Common myeloid progenitor, CD34-positive (primary cell): ENCODE results near the gene PDHA2.
A peak's percentile ranks its signal among the peaks of the same experiment; 100 is the strongest.
"Not testable (repeated sequence)": the region's sequence is repeated elsewhere in the genome, so short reads cannot be mapped to it uniquely, and the experiment has no call there.

Experiments
- CTCF ChIA-PET: fragments of 350-600 bp; sonication (Branson Sonifier 250); formaldehyde crosslinking; loops from one replicate; lab custom pipeline; 2021; ENCODE audit warnings: antibody characterized with exemption; lab: Charles Lee
- POLR2A ChIA-PET: fragments of 350-600 bp; sonication (Branson Sonifier 250); formaldehyde crosslinking; loops from one replicate; lab custom pipeline; 2021; ENCODE audit warnings: antibody characterized with exemption; lab: Charles Lee
- DNase-seq, 3 donors: peaks; one replicate each; pipeline versions ENCODE4 v3.0.0 to v3.0.0-alpha.2; 2013
- H3K27ac ChIP-seq, 2 experiments: 1 replicate in 1 of 2; 2 replicates in 1 of 2; pipeline ENCODE4 v1.7.0; 2013; ENCODE audit warnings: inconsistent platforms in 2 of 2, low read length in 2 of 2, mild to moderate bottlenecking in 2 of 2, low read depth in 1 of 2, moderate library complexity in 1 of 2; ENCODE audit not compliant: severe bottlenecking in 2 of 2, insufficient read depth in 1 of 2, poor library complexity in 1 of 2
- H3K27me3 ChIP-seq, 5 experiments: replicated peaks in 2 of 5; 1 replicate in 3 of 5; 2 replicates in 2 of 5; pipeline versions ENCODE4 v1.6.1 to v1.7.0; 2013; ENCODE audit warnings: low read length in 4 of 5, mild to moderate bottlenecking in 2 of 5, moderate library complexity in 2 of 5, inconsistent platforms in 1 of 5; ENCODE audit not compliant: insufficient read depth in 5 of 5, control insufficient read depth in 4 of 5
- H3K36me3 ChIP-seq, 4 experiments: 1 replicate in 2 of 4; 2 replicates in 2 of 4; pipeline versions ENCODE4 v1.6.1 to v1.7.0; 2013; ENCODE audit warnings: low read length in 3 of 4, control low read depth in 1 of 4, mild to moderate bottlenecking in 1 of 4; ENCODE audit not compliant: control insufficient read depth in 4 of 4, insufficient read depth in 4 of 4
- H3K4me1 ChIP-seq, 4 experiments: 1 replicate in 3 of 4; 2 replicates in 1 of 4; pipeline versions ENCODE4 v1.6.1 to v1.7.1; 2013; ENCODE audit warnings: low read length in 3 of 4, mild to moderate bottlenecking in 3 of 4, control low read depth in 1 of 4, inconsistent platforms in 1 of 4, moderate library complexity in 1 of 4; ENCODE audit not compliant: control insufficient read depth in 4 of 4, insufficient read depth in 4 of 4; ENCODE audit errors: control extremely low read depth in 1 of 4
- H3K4me3 ChIP-seq, 7 experiments: 1 replicate in 4 of 7; 2 replicates in 3 of 7; pipeline versions ENCODE4 v1.5.1 to v1.7.0; 2013; ENCODE audit warnings: mild to moderate bottlenecking in 7 of 7, low read length in 6 of 7, moderate library complexity in 6 of 7, inconsistent platforms in 2 of 7, low read depth in 2 of 7, control low read depth in 1 of 7; ENCODE audit not compliant: insufficient read depth in 4 of 7, control insufficient read depth in 1 of 7; ENCODE audit errors: extremely low read depth in 1 of 7
- H3K9me3 ChIP-seq, 5 experiments: 1 replicate in 4 of 5; 2 replicates in 1 of 5; pipeline versions ENCODE4 v1.6.1 to v1.7.1; 2013; ENCODE audit warnings: low read length in 4 of 5, mild to moderate bottlenecking in 2 of 5, inconsistent platforms in 1 of 5, low read depth in 1 of 5, moderate library complexity in 1 of 5; ENCODE audit not compliant: control insufficient read depth in 4 of 5, insufficient read depth in 2 of 5; ENCODE audit errors: control extremely low read depth in 1 of 5
- WGBS: methylation state at CpG from one replicate; pipeline ENCODE4 v1.1.5; 2013; ENCODE audit not compliant: insufficient coverage; 5-methylcytosine and 5-hydroxymethylcytosine counted together

Gene PDHA2

DNA sequence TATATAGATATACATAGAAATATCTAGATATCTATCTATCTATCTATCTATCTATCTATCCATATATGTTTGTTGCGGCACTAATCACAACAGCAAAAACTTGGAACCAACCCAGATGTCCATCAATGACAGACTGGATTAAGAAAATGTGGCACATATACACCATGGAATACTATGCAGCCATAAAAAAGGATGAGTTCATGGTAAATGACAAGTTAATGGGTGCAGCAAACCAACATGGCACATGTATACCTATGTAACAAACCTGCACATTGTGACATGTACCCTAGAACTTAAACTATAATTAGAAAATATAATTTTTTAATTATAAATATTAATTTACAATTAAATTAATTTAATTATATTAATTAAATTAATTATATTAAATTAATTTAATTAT lies 29.5 kb downstream of the PDHA2 start:
- CTCF ChIA-PET, H3K27me3 ChIP-seq, H3K4me3 ChIP-seq, H3K4me1 ChIP-seq, DNase-seq, POLR2A ChIA-PET, H3K27ac ChIP-seq, H3K36me3 ChIP-seq: not testable (repeated sequence)
- no CpG with 5 or more reads among the region's 1 CpG for WGBS
- peaks cover 3 to 22% (median 3%) of the 10 kb centered on the region in 5 experiments for H3K9me3 ChIP-seq

DNA sequence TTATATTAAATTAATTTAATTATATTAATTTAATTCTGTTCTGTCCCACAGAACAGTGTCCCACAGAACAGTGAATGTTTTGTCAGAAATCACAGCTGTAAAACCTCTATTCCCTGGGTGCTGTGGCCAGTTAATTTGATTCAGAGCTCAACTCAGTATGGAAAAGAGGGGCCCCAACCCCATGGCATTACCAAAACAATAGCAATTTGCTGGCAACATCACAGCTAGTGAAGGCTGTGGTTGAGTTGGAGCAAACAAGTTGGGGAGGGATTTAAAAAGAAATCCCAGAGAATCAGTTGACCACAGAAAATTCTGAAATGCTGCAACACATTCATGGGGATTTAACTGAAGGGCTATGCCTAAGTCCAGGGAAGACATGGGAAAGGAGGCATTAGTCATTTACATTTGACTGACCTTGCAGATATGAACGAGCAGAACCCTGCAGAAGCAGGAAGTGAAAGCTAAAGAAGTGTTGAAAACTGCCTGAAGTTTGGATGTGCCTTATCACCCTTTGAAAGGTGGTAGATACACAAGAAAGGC lies 30.1 kb downstream of the PDHA2 start:
- CTCF ChIA-PET: no interaction called here
- H3K36me3 ChIP-seq: no peaks in the 10 kb centered on the region
- H3K4me3 ChIP-seq: no peak overlapping the region
- no peak overlapping the region for H3K27ac ChIP-seq
- H3K9me3 ChIP-seq: peaks cover 3 to 22% (median 3%) of the 10 kb centered on the region in 5 experiments
- POLR2A ChIA-PET: no interaction called here
- peak in 1 of 3 donors; percentile 8 for DNase-seq
- H3K4me1 ChIP-seq: no peaks in the 10 kb centered on the region
- WGBS: 100% methylated on average over 1 of the region's 1 CpG
- H3K27me3 ChIP-seq: no peaks in the 10 kb centered on the region

DNA sequence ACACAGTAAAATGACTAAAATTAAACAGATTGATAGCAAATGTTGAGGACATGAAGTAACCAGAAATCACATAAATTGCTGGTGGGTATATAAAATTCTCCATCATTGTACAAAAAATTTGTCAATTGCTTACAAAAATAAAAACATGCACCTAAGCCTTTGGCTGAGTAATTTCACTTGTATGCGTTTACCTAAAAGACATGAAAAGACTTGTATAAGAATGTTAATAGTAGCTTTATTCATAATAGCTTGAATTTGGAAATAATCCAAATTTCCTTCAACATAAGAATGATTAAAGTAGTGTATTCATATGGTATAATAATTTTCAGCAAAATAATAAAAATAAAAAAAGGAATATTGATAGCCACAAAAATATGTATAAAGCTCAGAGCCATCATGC lies 37.7 kb downstream of the PDHA2 start:
- Histone ChIP-seq H3K9me3 (no peaks in the 10 kb centered on the region), H3K27ac (no peak overlapping the region), H3K4me3 (no peak overlapping the region), H3K27me3 (no peaks in the 10 kb centered on the region), H3K4me1 (no peaks in the 10 kb centered on the region), H3K36me3 (no peaks in the 10 kb centered on the region)
- ChIA-PET POLR2A (interaction anchor here (0.6 kb wide), 1 partner anchor 1991 kb away, joined by 3 read pairs; no protein-coding TSS in a partner anchor), CTCF (no interaction called here)
- no CpG with 5 or more reads among the region's 1 CpG for WGBS
- DNase-seq: no peak

DNA sequence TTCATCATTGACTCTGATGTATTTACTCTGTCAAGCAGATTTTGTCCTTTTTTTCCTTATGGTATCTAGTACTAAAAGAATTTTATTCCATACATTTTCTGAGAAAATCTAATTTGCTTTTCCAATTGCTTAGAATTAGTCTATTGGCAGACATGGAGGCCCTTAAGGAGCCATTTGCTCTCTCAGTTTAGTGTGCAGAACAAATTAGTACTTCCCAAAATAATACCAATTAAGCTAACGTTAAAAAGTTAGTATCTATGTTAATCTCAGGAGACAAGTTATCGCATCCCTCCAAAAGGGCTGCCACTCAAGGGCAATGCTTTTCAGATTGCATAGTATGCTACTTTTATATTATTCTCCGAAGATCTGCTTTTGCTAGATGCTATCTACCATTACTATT lies 47.7 kb downstream of the PDHA2 start:
- no peaks in the 10 kb centered on the region for H3K27me3 ChIP-seq
- POLR2A ChIA-PET: no interaction called here
- H3K4me1 ChIP-seq: no peaks in the 10 kb centered on the region
- WGBS: 100% methylated on average over 3 of the region's 3 CpGs
- no peak overlapping the region for H3K4me3 ChIP-seq
- DNase-seq: no peak
- CTCF ChIA-PET: no interaction called here
- H3K36me3 ChIP-seq: no peaks in the 10 kb centered on the region
- peaks cover 0 to 3% (median 0%) of the 10 kb centered on the region in 5 experiments for H3K9me3 ChIP-seq
- H3K27ac ChIP-seq: no peak overlapping the region

DNA sequence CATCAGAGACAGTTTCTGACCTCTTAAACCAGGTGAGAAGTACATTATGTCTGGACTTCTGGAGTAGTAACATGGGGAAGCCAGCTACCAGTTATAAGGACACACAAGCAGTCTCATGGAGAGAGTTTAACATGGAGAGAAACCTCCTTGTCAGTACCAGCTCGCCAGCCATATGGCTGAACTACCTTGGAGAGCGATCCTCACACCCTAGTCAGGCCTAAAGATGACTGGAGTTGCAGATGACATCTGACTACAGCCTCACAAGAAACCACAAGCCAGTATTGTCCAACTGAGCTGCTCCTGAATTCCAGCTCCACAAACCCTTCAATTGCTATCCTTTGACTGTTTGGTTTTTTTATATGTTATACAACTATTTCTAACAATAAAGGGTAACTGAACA lies 49.8 kb downstream of the PDHA2 start:
- H3K4me1 ChIP-seq: no peaks in the 10 kb centered on the region
- ChIA-PET CTCF (interaction anchor here (0.6 kb wide), 1 partner anchor 316 kb away, joined by 3 read pairs; no protein-coding TSS in a partner anchor), POLR2A (no interaction called here)
- 94% methylated on average over 2 of the region's 2 CpGs for WGBS
- DNase-seq: no peak
- H3K9me3 ChIP-seq: peaks cover 0 to 2% (median 0%) of the 10 kb centered on the region in 5 experiments
- H3K36me3 ChIP-seq: no peaks in the 10 kb centered on the region
- H3K4me3 ChIP-seq: no peak overlapping the region
- H3K27ac ChIP-seq: no peak overlapping the region
- no peaks in the 10 kb centered on the region for H3K27me3 ChIP-seq
